HepG2 (cell line): Measurements from ENCODE around the gene OGFOD3. TPM values are rescaled to one million over a fixed set of nuclear protein-coding genes. Genes with fewer than 3 reads are reported as not detected.

Experiments used
- CC2D1A ChIP-seq: sonication (generic); formaldehyde crosslinking; IDR thresholded peaks from 2 replicates; pipeline ENCODE4 v1.8.1; 2023; ENCODE audit warnings: mild to moderate bottlenecking, missing genetic modification reagents
- ISL2 ChIP-seq: sonication (generic); formaldehyde crosslinking; IDR thresholded peaks from 2 replicates; pipeline ENCODE4 v1.5.0; 2020; ENCODE audit warnings: missing genetic modification reagents
- KLF6 ChIP-seq: IDR thresholded peaks from 2 replicates; pipeline ENCODE4 v1.8.0; 2016; ENCODE audit warnings: missing biosample characterization, missing genetic modification reagents
- RNF219 ChIP-seq: sonication (generic); formaldehyde crosslinking; IDR thresholded peaks from 2 replicates; pipeline ENCODE4 v1.5.0; 2020; ENCODE audit warnings: mild to moderate bottlenecking, missing genetic modification reagents
- SOX5 ChIP-seq: IDR thresholded peaks from 2 replicates; pipeline ENCODE4 v1.6.1; 2016; ENCODE audit warnings: borderline replicate concordance
- USF2 ChIP-seq, 2 experiments: sonication (generic) in 1 of 2; formaldehyde crosslinking in 1 of 2; IDR thresholded peaks; 2 replicates each; pipeline versions ENCODE4 v1.5.1 to v1.6.1; 2011 to 2020; ENCODE audit warnings: borderline replicate concordance in 1 of 2, low read depth in 1 of 2, low read length in 1 of 2, mild to moderate bottlenecking in 1 of 2, missing genetic modification reagents in 1 of 2, moderate library complexity in 1 of 2
- ZFP41 ChIP-seq: sonication (generic); formaldehyde crosslinking; IDR thresholded peaks from 2 replicates; pipeline ENCODE4 v1.4.0; 2020; ENCODE audit warnings: mild to moderate bottlenecking, missing genetic modification reagents, borderline replicate concordance
- ZNF142 ChIP-seq: sonication (generic); formaldehyde crosslinking; IDR thresholded peaks from 2 replicates; pipeline ENCODE4 v1.4.0; 2020; ENCODE audit warnings: missing genetic modification reagents
- ZNF646 ChIP-seq: sonication (generic); formaldehyde crosslinking; IDR thresholded peaks from 2 replicates; pipeline ENCODE4 v1.9.0; 2021; ENCODE audit warnings: mild to moderate bottlenecking, missing genetic modification reagents
- ZNF878 ChIP-seq: sonication (generic); formaldehyde crosslinking; IDR thresholded peaks from 2 replicates; pipeline ENCODE4 v1.8.1; 2023; ENCODE audit warnings: mild to moderate bottlenecking, missing genetic modification reagents, moderate library complexity
- polyA plus RNA-seq, 8 experiments: library from polyadenylated mRNA; depleted of rRNA in 3 of 8; stranded (reverse) in 7 of 8; unstranded in 1 of 8; fragments of >200 nt; fragmentation: Illumina TruSeq in 4 of 8; extraction: Trizol in 4 of 8; gene quantifications; 2 replicates each; pipeline versions ENCODE4 v1.2.1 to v1.2.3, GENCODE V29; 2011 to 2016; ENCODE audit warnings: low read depth in 4 of 8, missing spikeins in 1 of 8, mixed read lengths in 1 of 8; ENCODE audit not compliant: insufficient read depth in 1 of 8
- total RNA-seq, 5 experiments: library from RNA; depleted of rRNA; stranded (reverse); fragments of >200 nt; fragmentation: Illumina TruSeq; extraction: Trizol; gene quantifications; 2 replicates each; pipeline ENCODE4 v1.2.3, GENCODE V29; 2016; ENCODE audit warnings: low read depth in 1 of 5

The OGFOD3 gene
- total and polyA plus RNA-seq, 2 of the 13 experiments (the other 11 are each of a cell fraction or from before 2014, with no cell fraction given) = 40.0 to 42.1 TPM

GRCh38 chr17:82450357-82451106 is 32.1 kb upstream of the OGFOD3 start, which contains the start of gene CYBC1 (continued):
- no peak for TF ChIP-seq USF2 (IDR thresholded peaks at IDR 0.05; ENCODE audit: low read depth, low read length)
- TF ChIP-seq USF2 (CRISPR knock-in tag; IDR thresholded peaks at IDR 0.05; ENCODE audit: borderline replicate concordance) = no peak
- no peak; the same call in 1 of the 2 replicates for TF ChIP-seq ZFP41 (CRISPR knock-in tag)
- TF ChIP-seq ISL2 (CRISPR knock-in tag) = peak; percentile 28; the same call in 1 of the 2 replicates
- no peak for TF ChIP-seq RNF219 (CRISPR knock-in tag)
- no peak for TF ChIP-seq ZNF646 (CRISPR knock-in tag)
- no peak for TF ChIP-seq CC2D1A
- TF ChIP-seq SOX5 = peak; percentile 56; the same call in 1 of the 2 replicates
- no peak; the same call in 1 of the 2 replicates for TF ChIP-seq ZNF878 (CRISPR knock-in tag)
- no peak for TF ChIP-seq ZNF142
- TF ChIP-seq KLF6 (CRISPR knock-in tag) = peak; percentile 75; the same call in 1 of the 2 replicates
